A549 (cell line): ENCODE data around the gene GRIK4. TPM values are rescaled to one million over a fixed set of nuclear protein-coding genes. Genes with fewer than 3 reads are reported as not detected.

Source experiments
- ATAC-seq, 2 experiments: fragments of 200-7000 bp in 1 of 2; fragments of >200 bp in 1 of 2; cut with Nextera tagmentation in 1 of 2; cut with Tn5 transposase in 1 of 2; 3 replicates each; pipeline versions ENCODE4 v1.8.0 to v1.9.1; 2018 to 2020; ENCODE audit warnings: mild to moderate bottlenecking in 1 of 2, moderate library complexity in 1 of 2
- CTCF ChIA-PET: fragments of 300-600 bp; sonication (Branson Sonifier 250); formaldehyde crosslinking; extraction: SDS; loops from one replicate; lab custom pipeline; 2021; ENCODE audit warnings: antibody characterized with exemption, inconsistent platforms; lab: Yijun Ruan, JAX
- POLR2A ChIA-PET: fragments of 350-600 bp; formaldehyde crosslinking; extraction: SDS; loops from one replicate; lab custom pipeline; 2021; ENCODE audit warnings: antibody characterized with exemption, inconsistent platforms; lab: Yijun Ruan, JAX
- DNase-seq, 2 experiments: peaks; one replicate each; pipeline versions ENCODE4 v3.0.0 to v3.0.0-alpha.2; 2011 to 2016; ENCODE audit warnings: low read depth in 1 of 2, low spot score in 1 of 2
- FAIRE-seq: peaks from 2 replicates; lab custom pipeline; 2011; peaks lifted over from hg19 to GRCh38; lab: Jason Lieb, UNC
- H3K27ac ChIP-seq, 2 experiments: fragments of >200 bp; sonication (Bioruptor Twin); formaldehyde crosslinking; 3 replicates each; pipeline ENCODE4 v1.5.1; 2016 to 2017
- H3K4me1 ChIP-seq: fragments of >200 bp; sonication (Bioruptor Twin); formaldehyde crosslinking; 3 replicates; pipeline ENCODE4 v1.6.1; 2016
- H3K4me2 ChIP-seq: fragments of >200 bp; sonication (Bioruptor Twin); formaldehyde crosslinking; 3 replicates; pipeline ENCODE4 v1.6.1; 2016
- H3K4me3 ChIP-seq: fragments of >200 bp; sonication (Bioruptor Twin); formaldehyde crosslinking; 3 replicates; pipeline ENCODE4 v1.5.1; 2016
- H3K9me3 ChIP-seq: fragments of >200 bp; sonication (Bioruptor Twin); formaldehyde crosslinking; 3 replicates; pipeline ENCODE4 v1.6.1; 2016
- CBX2 ChIP-seq: fragments of 200-600 bp; sonication (generic); IDR thresholded peaks from 2 replicates; pipeline ENCODE4 v1.6.1; 2016; ENCODE audit warnings: low read depth, mild to moderate bottlenecking, borderline replicate concordance
- CEBPB ChIP-seq, 2 experiments: fragments of >200 bp in 1 of 2; sonication (Bioruptor Twin) in 1 of 2; formaldehyde crosslinking in 1 of 2; IDR thresholded peaks; 2 replicates each; pipeline ENCODE4 v1.6.1; 2012 to 2016
- ELK1 ChIP-seq: fragments of 150-350 bp; IDR thresholded peaks from 2 replicates; pipeline ENCODE4 v1.6.1; 2014; ENCODE audit warnings: low read depth, mild to moderate bottlenecking, low read length
- EP300 ChIP-seq, 2 experiments: fragments of >200 bp; sonication (Bioruptor Twin); formaldehyde crosslinking; IDR thresholded peaks; 2 replicates in 1 of 2; 3 replicates in 1 of 2; pipeline ENCODE4 v1.6.1; 2016 to 2017
- ESRRA ChIP-seq: fragments of 150-350 bp; IDR thresholded peaks from 2 replicates; pipeline ENCODE4 v1.6.1; 2014; ENCODE audit warnings: mild to moderate bottlenecking, low read length, borderline replicate concordance
- FOXS1 ChIP-seq: fragments of 250-450 bp; sonication (Bioruptor Pico); IDR thresholded peaks from 2 replicates; pipeline ENCODE4 v1.5.0; 2020; ENCODE audit warnings: mild to moderate bottlenecking, moderate library complexity
- HDAC2 ChIP-seq: fragments of 200-600 bp; sonication (generic); IDR thresholded peaks from 2 replicates; pipeline ENCODE4 v1.6.1; 2016
- HES2 ChIP-seq: fragments of >200 bp; sonication (Bioruptor Twin); formaldehyde crosslinking; IDR thresholded peaks from 2 replicates; pipeline ENCODE4 v1.6.1; 2016
- HEYL ChIP-seq: fragments of 250-450 bp; sonication (Bioruptor Pico); IDR thresholded peaks from 2 replicates; pipeline ENCODE4 v1.8.0; 2021; ENCODE audit warnings: mild to moderate bottlenecking, moderate library complexity
- HOXB13 ChIP-seq: fragments of 250-450 bp; sonication (Bioruptor Pico); IDR thresholded peaks from 2 replicates; pipeline ENCODE4 v1.5.0; 2020; ENCODE audit warnings: low read depth, mild to moderate bottlenecking, moderate library complexity
- HOXB5 ChIP-seq: fragments of 250-450 bp; sonication (Bioruptor Pico); IDR thresholded peaks from 2 replicates; pipeline ENCODE4 v1.5.0; 2020; ENCODE audit warnings: mild to moderate bottlenecking, moderate library complexity
- KDM1A ChIP-seq: fragments of 200-600 bp; sonication (generic); IDR thresholded peaks from 2 replicates; pipeline ENCODE4 v1.6.1; 2016; ENCODE audit warnings: low read depth, mild to moderate bottlenecking
- MAX ChIP-seq: IDR thresholded peaks from 2 replicates; pipeline ENCODE4 v1.6.1; 2012
- MYC ChIP-seq: IDR thresholded peaks from 2 replicates; pipeline ENCODE4 v1.6.1; 2012; ENCODE audit warnings: mild to moderate bottlenecking, inconsistent platforms, low read length, improper control_type of control experiment, borderline replicate concordance
- NFE2L2 ChIP-seq: fragments of 150-350 bp; conservative IDR thresholded peaks from 2 replicates; pipeline ENCODE4 v1.6.1; 2014; ENCODE audit warnings: low read length
- PHF8 ChIP-seq: fragments of 200-600 bp; sonication (generic); IDR thresholded peaks from 2 replicates; pipeline ENCODE4 v1.6.1; 2016; ENCODE audit warnings: low read depth, mild to moderate bottlenecking, antibody characterized with exemption, moderate library complexity, borderline replicate concordance
- POLR2A ChIP-seq: IDR thresholded peaks from 2 replicates; pipeline ENCODE4 v1.6.1; 2012; ENCODE audit warnings: mild to moderate bottlenecking, low read length
- REST ChIP-seq: fragments of 200-600 bp; sonication (generic); IDR thresholded peaks from 2 replicates; pipeline ENCODE4 v1.6.1; 2016; ENCODE audit warnings: antibody characterized with exemption, mild to moderate bottlenecking, moderate library complexity
- RFX5 ChIP-seq: fragments of 450-650 bp; IDR thresholded peaks from 2 replicates; pipeline ENCODE4 v1.7.1; 2014; ENCODE audit warnings: antibody characterized with exemption, mild to moderate bottlenecking, moderate library complexity
- SREBF2 ChIP-seq: fragments of 450-650 bp; IDR thresholded peaks from 2 replicates; pipeline ENCODE4 v1.6.1; 2014; ENCODE audit warnings: mild to moderate bottlenecking, moderate library complexity
- TP53 ChIP-seq: fragments of 250-450 bp; sonication (Bioruptor Pico); IDR thresholded peaks from 2 replicates; pipeline ENCODE4 v1.5.0; 2021; ENCODE audit warnings: mild to moderate bottlenecking, moderate library complexity
- USF2 ChIP-seq: fragments of 450-650 bp; IDR thresholded peaks from 2 replicates; pipeline ENCODE4 v1.6.1; 2014; ENCODE audit warnings: antibody characterized with exemption
- ZC3H11A ChIP-seq: fragments of 450-650 bp; IDR thresholded peaks from 2 replicates; pipeline ENCODE4 v1.6.1; 2014; ENCODE audit warnings: antibody characterized with exemption, mild to moderate bottlenecking
- ZSCAN20 ChIP-seq: fragments of 250-450 bp; sonication (Bioruptor Pico); IDR thresholded peaks from 2 replicates; pipeline ENCODE4 v1.8.0; 2022; ENCODE audit warnings: mild to moderate bottlenecking, moderate library complexity
- WGBS: methylation state at CpG from one replicate; pipeline ENCODE4 v1.1.6; 2017; ENCODE audit errors: missing lambda C conversion rate; 5-methylcytosine and 5-hydroxymethylcytosine counted together
- polyA plus RNA-seq, 4 experiments: library from polyadenylated mRNA; depleted of rRNA in 3 of 4; stranded (reverse); fragments of >200 nt; fragmentation: RNase III in 1 of 4; extraction: RNeasy Plus Mini Kit Qiagen cat#74134 plus additional on column Dnase treatment in 1 of 4; gene quantifications; 2 replicates in 3 of 4; 3 replicates in 1 of 4; pipeline ENCODE4 v1.2.3, GENCODE V29; 2011 to 2017
- TF ChIP-seq, protein P1 (sequence below): fragments of >200 bp; sonication (Bioruptor Twin); formaldehyde crosslinking; IDR thresholded peaks from 3 replicates; pipeline ENCODE4 v1.6.1; 2016

GRIK4 gene
- polyA plus RNA-seq, 2 of the 4 experiments (the other 2 are of a cell fraction): 0.01 TPM; not detected in 1

GRCh38 chr11:120940160-120940848 is 428.8 kb downstream of the GRIK4 start:
- no peak for TF ChIP-seq POLR2A
- TF ChIP-seq NFE2L2: no peak
- TF ChIP-seq HEYL: no peak
- FAIRE-seq: no peak

DNA sequence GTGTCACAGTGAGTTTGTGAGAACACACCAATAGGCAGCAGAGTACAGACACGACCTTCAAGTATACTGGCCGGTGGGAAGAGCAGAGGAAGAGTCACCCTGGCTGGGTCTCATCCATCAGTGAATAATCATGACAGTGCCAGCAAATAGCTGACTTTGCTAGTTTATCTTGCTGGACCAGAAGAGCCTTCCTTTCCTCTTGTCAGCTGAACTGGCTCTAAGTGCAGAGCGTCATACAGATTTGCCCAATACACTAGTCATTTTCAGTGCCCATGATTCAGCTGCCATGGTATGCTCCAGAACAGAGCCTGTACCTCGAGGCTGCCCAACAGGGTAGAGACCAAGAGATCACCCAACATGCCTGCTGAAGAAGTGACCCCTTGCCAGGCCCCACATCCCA is 429.5 kb downstream of the GRIK4 start:
- ChIA-PET POLR2A (no interaction called here), CTCF (interaction anchor here (2.0 kb wide), 1 partner anchor 12 kb away, joined by 5 read pairs; no protein-coding TSS in a partner anchor)
- TF ChIP-seq HEYL (no peak), KDM1A (no peak), HDAC2 (no peak), HES2 (no peak), RFX5 (no peak), FOXS1 (CRISPR knock-in tag) (no peak), TP53 (CRISPR knock-in tag) (no peak), SREBF2 (no peak), ZSCAN20 (CRISPR knock-in tag) (no peak), USF2 (no peak)
- TF ChIP-seq, protein P1, sequence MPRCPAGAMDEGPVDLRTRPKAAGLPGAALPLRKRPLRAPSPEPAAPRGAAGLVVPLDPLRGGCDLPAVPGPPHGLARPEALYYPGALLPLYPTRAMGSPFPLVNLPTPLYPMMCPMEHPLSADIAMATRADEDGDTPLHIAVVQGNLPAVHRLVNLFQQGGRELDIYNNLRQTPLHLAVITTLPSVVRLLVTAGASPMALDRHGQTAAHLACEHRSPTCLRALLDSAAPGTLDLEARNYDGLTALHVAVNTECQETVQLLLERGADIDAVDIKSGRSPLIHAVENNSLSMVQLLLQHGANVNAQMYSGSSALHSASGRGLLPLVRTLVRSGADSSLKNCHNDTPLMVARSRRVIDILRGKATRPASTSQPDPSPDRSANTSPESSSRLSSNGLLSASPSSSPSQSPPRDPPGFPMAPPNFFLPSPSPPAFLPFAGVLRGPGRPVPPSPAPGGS: no peak
- ATAC-seq (no peak), DNase-seq (no peak), FAIRE-seq (no peak)
- WGBS: 31% methylated on average over 3 of the region's 4 CpGs
- H3K4me2 ChIP-seq: no peak overlapping the region
- H3K4me3 ChIP-seq: no peak overlapping the region
- no peaks in the 10 kb centered on the region for H3K4me1 ChIP-seq
- peaks cover 16% of the 10 kb centered on the region; the same call in 1 of the 3 replicates for H3K9me3 ChIP-seq
- H3K27ac ChIP-seq: no peak overlapping the region

More at GRCh38 chr11:120940160-120940848, 428.8 kb downstream of the GRIK4 start:
- Histone ChIP-seq H3K4me3 (no peak overlapping the region), H3K27ac (no peak overlapping the region), H3K4me1 (no peaks in the 10 kb centered on the region), H3K9me3 (peaks cover 12% of the 10 kb centered on the region; the same call in 1 of the 3 replicates), H3K4me2 (no peak overlapping the region)
- CTCF ChIA-PET: interaction anchor here (2.0 kb wide), 1 partner anchor 13 kb away, joined by 5 read pairs; no protein-coding TSS in a partner anchor
- 42% methylated on average over 10 of the region's 10 CpGs for WGBS
- POLR2A ChIA-PET: no interaction called here
- DNase-seq: no peak
- ATAC-seq: no peak

GRCh38 chr11:120942701-120943100 is 431.2 kb downstream of the GRIK4 start:
- Histone ChIP-seq H3K4me2 (no peak overlapping the region), H3K4me1 (no peaks in the 10 kb centered on the region), H3K9me3 (peaks cover 16% of the 10 kb centered on the region; the same call in 1 of the 3 replicates), H3K27ac (no peak overlapping the region), H3K4me3 (no peak overlapping the region)
- CTCF ChIA-PET: interaction anchor here (2.0 kb wide), 1 partner anchor 10 kb away, joined by 5 read pairs; no protein-coding TSS in a partner anchor
- no peak for FAIRE-seq
- ATAC-seq: no peak
- DNase-seq: no peak
- 6% methylated on average over 2 of the region's 2 CpGs for WGBS
- POLR2A ChIA-PET: no interaction called here
- TF ChIP-seq SREBF2 (no peak), MAX (no peak), CBX2 (no peak), HOXB13 (CRISPR knock-in tag) (no peak), HOXB5 (CRISPR knock-in tag) (no peak), ZC3H11A (no peak), CEBPB (IDR thresholded peaks at IDR 0.05) (no peak), REST (no peak), MYC (no peak), EP300 (IDR thresholded peaks at IDR 0.05) (no peak), PHF8 (no peak), ELK1 (no peak), ESRRA (no peak)
